GM10248 (cell line): ENCODE results near the gene SLC4A2.
"Not testable (repeated sequence)": the region's sequence is repeated elsewhere in the genome, so short reads cannot be mapped to it uniquely, and the experiment has no call there.

Experiments used
- CTCF ChIA-PET: fragments of 300-600 bp; sonication (Branson Sonifier 250); formaldehyde crosslinking; extraction: SDS; loops from one replicate; lab custom pipeline; 2021; ENCODE audit warnings: antibody characterized with exemption; lab: Yijun Ruan, JAX
- POLR2A ChIA-PET: fragments of 350-650 bp; sonication (Branson Sonifier 250); formaldehyde crosslinking; extraction: SDS; loops from one replicate; lab custom pipeline; 2020; ENCODE audit warnings: antibody characterized with exemption; lab: Yijun Ruan, JAX
- DNase-seq: peaks from one replicate; pipeline ENCODE4 v3.0.0; 2012; ENCODE audit errors: extremely low spot score
- CTCF ChIP-seq: IDR thresholded peaks from 2 replicates; pipeline ENCODE4 v1.5.1; 2012; ENCODE audit warnings: mild to moderate bottlenecking, low read depth; ENCODE audit errors: extremely low read depth, missing control alignments, control extremely low read depth

The SLC4A2 gene

GRCh38 chr7:151019130-151019447 is 40.3 kb upstream of the SLC4A2 start:
- DNase-seq: no peak
- no peak for TF ChIP-seq CTCF
- POLR2A ChIA-PET: no interaction called here
- CTCF ChIA-PET: interaction anchor here (0.7 to 7.9 kb wide), 22 partner anchors 10 to 240 kb away, joined by 3 to 84 read pairs (median 5); partner anchors contain the start of genes ABCB8, NOS3 and TMUB1

- no peak for DNase-seq
- POLR2A ChIA-PET: no interaction called here
- CTCF ChIA-PET: interaction anchor here (1.3 to 7.9 kb wide), 7 partner anchors 8 to 121 kb away, joined by 3 to 84 read pairs (median 10); partner anchors contain the start of gene ABCB8
Observed at GRCh38 chr7:151020231-151020630, 39.2 kb upstream of the SLC4A2 start.

GRCh38 chr7:151023232-151023631 is 36.2 kb upstream of the SLC4A2 start:
- no peak for DNase-seq
- ChIA-PET CTCF (interaction anchor here (0.7 to 7.9 kb wide), 3 partner anchors 9 to 82 kb away, joined by 3 to 84 read pairs (median 3); no protein-coding TSS in a partner anchor), POLR2A (no interaction called here)
- TF ChIP-seq CTCF: no peak

More at GRCh38 chr7:151020231-151020630, 39.2 kb upstream of the SLC4A2 start:
- no peak for TF ChIP-seq CTCF

- ChIA-PET POLR2A (no interaction called here), CTCF (no interaction called here)
- DNase-seq: no peak
- TF ChIP-seq CTCF: no peak
Observed at GRCh38 chr7:151024435-151025056, 34.8 kb upstream of the SLC4A2 start, which contains the start of gene ATG9B. TSS of gene ATG9B (minus strand) at chr7:151024494. CDS start at chr7:151024423, 71 bp downstream.

GRCh38 chr7:151025924-151026671 is 33.3 kb upstream of the SLC4A2 start:
- TF ChIP-seq CTCF: no peak
- DNase-seq: no peak
- POLR2A ChIA-PET: no interaction called here
- CTCF ChIA-PET: interaction anchor here (0.9 to 1.3 kb wide), 2 partner anchors 9 to 85 kb away, joined by 4 to 6 read pairs; no protein-coding TSS in a partner anchor

GRCh38 chr7:151026771-151027727 is 32.3 kb upstream of the SLC4A2 start:
- DNase-seq, POLR2A ChIA-PET: not testable (repeated sequence)
- CTCF ChIA-PET: interaction anchor here (1.2 to 1.5 kb wide), 4 partner anchors 10 to 84 kb away, joined by 5 to 18 read pairs (median 8); no protein-coding TSS in a partner anchor

- ChIA-PET CTCF (interaction anchor here (0.9 to 1.9 kb wide), 10 partner anchors 9 to 83 kb away, joined by 3 to 20 read pairs (median 5); no protein-coding TSS in a partner anchor), POLR2A (interaction anchor here (1.0 kb wide), 1 partner anchor 17 kb away, joined by 3 read pairs; no protein-coding TSS in a partner anchor)
- DNase-seq: not testable (repeated sequence)
Observed at GRCh38 chr7:151027728-151028130, 31.7 kb upstream of the SLC4A2 start.
